Endometrial microvascular endothelial cells (primary cell): ENCODE measurements around the gene GFAP. TPM values are rescaled to one million over a fixed set of nuclear protein-coding genes. Genes with fewer than 3 reads are reported as not detected.

Source experiments
- in situ Hi-C: cut with HindIII; loops from 2 replicates; pipeline ENCODE4 v1.10.0; 2017; ENCODE audit warnings: low sequenced_read_pairs, low pct_unique_long_range_greater_than_20kb; ENCODE audit errors: inconsistent ontology term
- total RNA-seq: library from RNA; depleted of rRNA; stranded (reverse); fragments of >200 nt; gene quantifications from one replicate; pipeline ENCODE4 v1.2.3, GENCODE V29; 2015; ENCODE audit errors: inconsistent ontology term

Gene GFAP
- total RNA-seq, 1 donor from 2014 or later, result not detected

DNA sequence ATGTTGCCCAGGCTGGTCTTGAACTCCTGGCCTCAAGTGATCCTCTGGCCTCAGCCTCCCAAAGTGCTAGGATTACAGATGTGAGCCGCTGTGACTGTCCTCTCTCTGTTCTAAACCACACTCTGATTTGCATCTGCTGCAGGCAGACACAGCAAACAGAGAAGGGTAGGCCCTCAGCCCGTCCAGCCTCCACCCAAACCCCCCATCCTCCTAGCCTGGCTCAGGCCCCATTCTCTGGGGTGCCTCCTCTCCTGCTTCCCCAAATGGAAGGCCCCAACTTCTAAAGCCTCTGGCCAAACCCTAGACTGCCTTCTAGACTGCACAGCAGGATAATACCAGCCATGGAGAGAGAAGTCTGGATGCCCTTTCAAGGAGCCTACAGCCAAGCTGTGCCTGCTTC lies 4.1 kb upstream of the GFAP start:
- in situ Hi-C loops, result no loop called here

DNA sequence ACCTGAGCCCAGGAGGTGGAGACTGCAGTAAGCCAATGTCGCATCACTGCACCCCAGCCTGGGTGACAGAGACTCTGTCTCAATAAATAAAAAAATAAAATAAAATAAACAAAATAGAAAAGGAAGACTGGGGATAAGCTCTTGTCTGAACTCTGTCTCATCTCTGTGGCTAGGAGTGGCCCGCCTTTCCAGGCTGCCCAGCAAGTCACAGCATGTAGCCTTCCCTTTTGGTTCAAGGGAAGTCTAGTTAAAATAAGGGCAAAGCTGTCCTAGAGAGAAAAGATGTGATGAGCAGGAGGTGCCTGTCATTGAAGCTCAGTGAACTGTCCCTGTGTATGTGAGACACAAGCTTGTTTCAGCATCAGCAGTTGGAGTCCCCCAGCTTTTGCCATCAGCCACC lies 2.7 kb upstream of the GFAP start:
- in situ Hi-C loops, result no loop called here

- in situ Hi-C loops, result no loop called here
Observed at GRCh38 chr17:44917456-44917855, 2.2 kb upstream of the GFAP start.

DNA sequence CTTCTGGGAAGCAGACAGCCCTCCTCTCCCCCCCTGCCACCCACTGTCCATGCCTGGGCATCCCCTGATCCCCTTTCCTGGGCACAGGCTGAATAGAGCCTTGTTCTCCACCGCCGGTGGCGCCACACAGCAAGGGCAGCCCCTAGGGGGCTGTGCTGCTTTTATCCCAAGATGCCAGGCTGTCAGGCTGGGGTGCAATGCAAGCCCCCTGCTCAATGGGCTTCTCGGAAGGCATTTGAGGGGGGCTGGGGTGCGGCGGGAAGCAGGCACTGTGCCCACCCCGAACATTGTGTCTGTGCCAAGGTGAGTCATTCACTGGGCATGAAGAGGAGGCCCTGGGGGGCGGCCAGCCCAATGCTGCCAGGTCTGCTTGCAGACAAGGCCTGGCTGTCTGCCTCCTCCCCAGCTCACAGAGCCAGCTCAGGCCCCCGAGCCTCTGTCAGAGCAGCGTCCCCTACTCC lies 1.5 kb upstream of the GFAP start:
- in situ Hi-C loops, result no loop called here

GRCh38 chr17:44915862-44916780 lies 821 bp upstream of the GFAP start:
- in situ Hi-C loops, result no loop called here

DNA sequence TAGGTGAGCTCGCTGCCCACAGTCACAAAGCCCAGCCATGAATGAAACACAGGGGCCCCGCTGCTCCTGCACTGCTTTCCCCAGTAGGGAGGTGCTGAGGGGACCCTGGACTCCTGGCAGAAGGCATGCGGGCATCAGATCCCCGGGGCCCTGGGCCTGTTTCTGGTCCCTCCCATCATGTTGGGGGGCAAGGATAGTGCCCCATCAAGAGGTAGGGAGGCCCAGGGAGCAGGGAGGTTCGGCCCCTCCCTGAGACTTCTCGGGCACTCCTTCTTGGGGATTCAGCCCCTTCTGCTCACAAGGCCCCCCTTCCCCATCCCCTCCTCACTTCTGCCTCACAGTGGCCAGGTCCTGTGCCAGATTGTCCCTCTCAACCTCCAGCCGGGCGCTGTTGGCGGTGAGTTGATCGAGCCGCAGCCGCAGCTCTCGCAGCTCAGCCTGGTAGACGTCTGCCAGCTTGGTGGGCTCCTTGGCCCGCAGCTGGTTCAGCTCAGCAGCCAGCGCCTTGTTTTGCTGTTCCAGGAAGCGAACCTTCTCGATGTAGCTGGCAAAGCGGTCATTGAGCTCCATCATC lies 515 bp downstream of the GFAP start:
- in situ Hi-C loops, result no loop called here

- in situ Hi-C loops, result no loop called here
Observed at GRCh38 chr17:44914148-44914547, 1.2 kb downstream of the GFAP start.

DNA sequence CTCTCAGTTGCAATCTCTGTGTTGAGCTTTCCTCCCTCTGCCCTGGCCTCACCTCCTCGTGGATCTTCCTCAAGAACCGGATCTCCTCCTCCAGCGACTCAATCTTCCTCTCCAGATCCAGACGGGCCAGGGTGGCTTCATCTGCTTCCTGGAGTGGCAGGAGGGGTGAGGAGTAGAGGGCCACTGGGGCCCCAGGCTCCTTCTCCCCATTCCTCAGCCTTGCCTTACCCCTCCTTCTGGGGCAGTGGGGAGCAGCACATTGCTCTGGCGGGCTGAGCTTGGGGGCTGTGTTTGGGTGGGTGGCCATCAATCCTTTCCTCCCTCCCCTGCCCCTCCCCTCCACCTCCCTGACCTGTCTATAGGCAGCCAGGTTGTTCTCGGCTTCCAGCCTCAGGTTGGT lies 1.6 kb downstream of the GFAP start:
- in situ Hi-C loops, result no loop called here

- in situ Hi-C loops, result no loop called here
Observed at GRCh38 chr17:44912763-44913544, 2.3 kb downstream of the GFAP start.

DNA sequence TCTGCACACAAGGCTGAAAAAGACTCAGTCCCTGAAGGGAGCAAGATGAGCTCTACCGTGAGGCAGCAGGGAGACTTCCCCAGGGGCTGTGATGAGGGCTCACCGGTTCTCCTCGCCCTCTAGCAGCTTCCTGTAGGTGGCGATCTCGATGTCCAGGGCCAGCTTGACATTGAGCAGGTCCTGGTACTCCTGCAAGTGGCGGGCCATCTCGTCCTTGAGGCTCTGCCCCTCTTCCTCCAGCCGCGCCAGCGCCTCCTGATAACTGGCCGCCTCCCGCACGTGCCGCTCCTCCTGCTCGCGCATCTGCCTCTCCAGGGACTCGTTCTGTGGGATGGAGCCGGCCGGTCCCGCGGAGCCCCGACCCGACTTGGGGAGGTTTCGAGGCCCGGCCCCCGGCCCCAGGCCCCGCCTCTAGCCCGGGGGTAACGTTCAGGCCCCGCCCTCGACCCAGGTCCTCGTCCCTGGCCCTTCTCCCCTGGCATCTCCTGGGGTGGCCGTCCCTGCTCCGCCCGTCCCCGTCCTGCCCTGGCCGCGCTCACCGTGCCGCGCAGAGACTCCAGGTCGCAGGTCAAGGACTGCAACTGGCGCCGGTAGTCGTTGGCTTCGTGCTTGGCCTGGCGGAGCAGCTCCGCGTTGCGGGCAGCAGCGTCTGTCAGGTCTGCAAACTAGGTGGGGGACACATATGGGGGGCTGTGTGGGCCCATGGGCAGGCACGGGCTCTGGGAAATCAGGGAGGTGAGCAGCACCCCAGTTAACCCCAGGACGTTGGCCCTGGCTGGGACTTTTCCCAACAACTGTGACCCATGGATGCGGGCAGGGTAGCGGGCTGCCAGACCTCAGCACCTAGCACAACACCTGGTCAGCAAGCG lies 3.9 kb downstream of the GFAP start:
- in situ Hi-C loops, result no loop called here

GRCh38 chr17:44910231-44911106 lies 4.8 kb downstream of the GFAP start:
- in situ Hi-C loops, result no loop called here

- in situ Hi-C loops, result no loop called here
Observed at GRCh38 chr17:44909681-44910144, 5.6 kb downstream of the GFAP start.

DNA sequence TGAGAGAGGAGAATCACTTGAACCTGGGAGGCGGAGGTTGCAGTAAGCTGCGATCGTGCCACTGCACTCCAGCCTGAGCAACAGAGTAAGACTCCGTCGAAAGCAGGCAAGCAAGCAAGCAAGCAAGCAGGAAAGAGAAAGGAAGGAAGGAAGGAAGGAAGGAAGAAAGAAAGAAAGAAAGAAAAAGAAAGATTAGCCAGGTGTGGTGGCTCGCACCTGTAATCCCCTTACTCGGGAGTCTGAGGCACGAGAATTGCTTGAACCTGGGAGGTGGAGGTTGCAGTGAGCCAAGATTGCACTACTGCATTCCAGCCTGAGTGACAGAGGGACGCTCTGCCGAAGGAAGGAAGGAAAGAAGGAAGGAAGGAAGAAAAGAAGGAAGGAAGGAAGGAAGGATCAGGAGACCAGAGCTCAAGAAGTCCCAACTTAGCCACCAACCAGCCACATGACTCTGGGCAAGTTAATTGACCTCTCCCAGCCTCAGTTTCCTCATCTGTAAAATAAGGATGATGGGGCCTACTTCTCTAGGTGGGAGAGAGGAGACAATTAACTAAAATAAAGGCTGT lies 6.5 kb downstream of the GFAP start:
- in situ Hi-C loops, result no loop called here

- in situ Hi-C loops, result no loop called here
Observed at GRCh38 chr17:44907729-44908470, 7.4 kb downstream of the GFAP start.

- in situ Hi-C loops, result no loop called here
Observed at GRCh38 chr17:44906763-44907728, 8.3 kb downstream of the GFAP start.
